GM12865 (cell line): ENCODE data around the gene HOPX.
"Not testable (repeated sequence)": the region's sequence is repeated elsewhere in the genome, so short reads cannot be mapped to it uniquely, and the experiment has no call there.

ENCODE experiments used
- DNase-seq: peaks from one replicate; pipeline ENCODE4 v3.0.0; 2010; ENCODE audit warnings: low read depth
- H3K4me3 ChIP-seq: 2 replicates; pipeline ENCODE4 v1.5.1; 2011; ENCODE audit warnings: mild to moderate bottlenecking, low read depth, low read length, control low read depth
- CTCF ChIP-seq: IDR thresholded peaks from 2 replicates; pipeline ENCODE4 v1.5.1; 2011; ENCODE audit warnings: low read length, control low read depth, low read depth, inconsistent platforms; ENCODE audit not compliant: insufficient read depth; ENCODE audit errors: missing control alignments

Gene HOPX, protein sequence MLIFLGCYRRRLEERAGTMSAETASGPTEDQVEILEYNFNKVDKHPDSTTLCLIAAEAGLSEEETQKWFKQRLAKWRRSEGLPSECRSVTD

GRCh38 chr4:56681158-56681852 lies at the start of gene HOPX:
HOPX (minus strand) TSS chr4:56681296; CDS start chr4:56657816, 23,480 bp downstream.
- DNase-seq: peak; percentile 38
- H3K4me3 ChIP-seq: no peak within 1 kb of the TSS
- no peak for TF ChIP-seq CTCF

DNA sequence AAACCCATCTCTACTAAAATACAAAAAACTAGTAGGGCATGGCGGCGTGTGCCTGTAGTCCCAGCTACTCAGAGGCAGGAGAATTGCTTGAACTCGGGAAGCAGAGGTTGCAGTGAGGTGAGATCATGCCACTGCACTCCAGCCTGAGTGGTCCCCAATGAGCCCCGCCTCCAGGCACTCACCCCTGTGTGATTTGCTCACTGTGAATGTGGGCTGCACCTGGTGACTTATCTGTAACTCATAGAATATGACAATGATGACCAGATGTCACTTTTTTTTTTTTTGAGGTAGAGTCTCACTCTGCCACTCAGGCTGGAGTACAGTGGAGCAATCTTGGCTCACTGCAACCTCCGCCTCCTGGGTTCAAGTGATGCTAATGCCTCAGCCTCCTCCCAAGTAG lies 49.0 kb upstream of the HOPX start:
- no peak for DNase-seq
- H3K4me3 ChIP-seq: no peak overlapping the region
- TF ChIP-seq CTCF: no peak

DNA sequence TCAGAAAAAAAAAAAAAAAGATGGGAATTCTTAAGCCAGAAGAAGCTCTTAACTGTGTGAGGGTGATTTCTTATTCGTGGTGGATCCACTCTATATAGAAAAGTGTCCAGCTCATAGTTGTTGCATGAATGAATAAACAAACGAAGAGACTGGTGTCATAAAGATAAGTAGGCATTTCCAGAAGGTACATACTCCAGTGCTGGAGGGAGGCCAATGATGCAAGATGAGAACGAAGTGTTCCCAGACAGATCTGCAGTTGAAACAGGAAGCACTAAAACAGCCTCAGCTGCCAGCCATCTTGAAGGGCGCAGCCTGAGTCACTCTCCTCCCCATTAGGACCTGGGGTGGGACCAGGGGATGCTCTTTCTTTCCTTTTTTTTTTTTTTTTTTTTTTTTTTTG lies 47.4 kb upstream of the HOPX start:
- no peak for TF ChIP-seq CTCF
- no peak for DNase-seq
- no peak overlapping the region for H3K4me3 ChIP-seq

- no peak overlapping the region for H3K4me3 ChIP-seq
- TF ChIP-seq CTCF: no peak
- no peak for DNase-seq
These were observed 46.1 kb upstream of the HOPX start for GRCh38 chr4:56727150-56727549.

- H3K4me3 ChIP-seq, DNase-seq: not testable (repeated sequence)
These were observed 45.5 kb upstream of the HOPX start for GRCh38 chr4:56726593-56726992.

- no peak for TF ChIP-seq CTCF
- no peak for DNase-seq
- H3K4me3 ChIP-seq: no peak overlapping the region
These were observed 42.6 kb upstream of the HOPX start for GRCh38 chr4:56723659-56724230.

- H3K4me3 ChIP-seq: no peak overlapping the region
- DNase-seq: peak; percentile 16
- TF ChIP-seq CTCF: no peak
These were observed 42.1 kb upstream of the HOPX start for GRCh38 chr4:56723201-56723605.
